WTC11 (cell line): Measurements from ENCODE around the gene NPL. TPM values are rescaled to one million over a fixed set of nuclear protein-coding genes. Genes with fewer than 3 reads are reported as not detected.

Source experiments
- ATAC-seq: fragments of 200-7000 bp; cut with Tn5 transposase; 2 replicates; pipeline ENCODE4 v1.10.0; 2021; ENCODE audit warnings: mild to moderate bottlenecking, moderate library complexity
- CTCF ChIA-PET: fragments of 300-600 bp; sonication (Branson Sonifier 250); formaldehyde crosslinking; loops from one replicate; lab custom pipeline; 2021; ENCODE audit warnings: antibody characterized with exemption; lab: Charles Lee
- POLR2A ChIA-PET: fragments of 350-600 bp; sonication (Branson Sonifier 250); formaldehyde crosslinking; loops from one replicate; lab custom pipeline; 2021; ENCODE audit warnings: antibody characterized with exemption; lab: Charles Lee
- DNase-seq: peaks from one replicate; pipeline ENCODE4 v3.0.0; 2021; ENCODE audit warnings: low spot score
- H3K27ac Mint-ChIP-seq: 2 replicates; pipeline ENCODE4 v1.8.0; 2021; ENCODE audit warnings: mixed read lengths
- H3K27me3 Mint-ChIP-seq: 2 replicates; pipeline ENCODE4 v1.8.0; 2021; ENCODE audit warnings: low read depth, mild to moderate bottlenecking, moderate library complexity, mixed read lengths
- H3K36me3 Mint-ChIP-seq: 2 replicates; pipeline ENCODE4 v1.8.0; 2021; ENCODE audit warnings: mixed read lengths
- H3K4me1 Mint-ChIP-seq: 2 replicates; pipeline ENCODE4 v1.8.0; 2022; ENCODE audit warnings: mixed read lengths
- H3K4me3 Mint-ChIP-seq: 2 replicates; pipeline ENCODE4 v1.8.0; 2021; ENCODE audit warnings: mild to moderate bottlenecking, moderate library complexity, mixed read lengths
- H3K9me3 Mint-ChIP-seq: 2 replicates; pipeline ENCODE4 v1.8.0; 2021; ENCODE audit warnings: mixed read lengths
- AFF4 ChIP-seq: sonication (generic); formaldehyde crosslinking; IDR thresholded peaks from 2 replicates; pipeline ENCODE4 v1.8.1; 2023; ENCODE audit warnings: mild to moderate bottlenecking, missing genetic modification reagents, borderline replicate concordance
- ATF1 ChIP-seq: sonication (generic); formaldehyde crosslinking; IDR thresholded peaks from 2 replicates; pipeline ENCODE4 v1.8.1; 2023; ENCODE audit warnings: mild to moderate bottlenecking, moderate library complexity, missing genetic modification reagents
- E2F5 ChIP-seq: sonication (generic); formaldehyde crosslinking; IDR thresholded peaks from 2 replicates; pipeline ENCODE4 v1.8.1; 2022; ENCODE audit warnings: mild to moderate bottlenecking, moderate library complexity, missing genetic modification reagents
- ESRRA ChIP-seq: sonication (generic); formaldehyde crosslinking; IDR thresholded peaks from 2 replicates; pipeline ENCODE4 v1.8.1; 2022; ENCODE audit warnings: mild to moderate bottlenecking, missing genetic modification reagents, borderline replicate concordance
- FOXP1 ChIP-seq: sonication (generic); formaldehyde crosslinking; IDR thresholded peaks from 2 replicates; pipeline ENCODE4 v1.8.0; 2022; ENCODE audit warnings: missing genetic modification reagents, mild to moderate bottlenecking, moderate library complexity, borderline replicate concordance
- GTF2I ChIP-seq: fragments of 250-450 bp; sonication (Bioruptor Pico); conservative IDR thresholded peaks from 2 replicates; pipeline ENCODE4 v1.4.0; 2021; ENCODE audit warnings: mild to moderate bottlenecking
- HMGA2 ChIP-seq: fragments of 250-450 bp; sonication (Bioruptor Pico); IDR thresholded peaks from 2 replicates; pipeline ENCODE4 v1.4.0; 2021; ENCODE audit warnings: mild to moderate bottlenecking, moderate library complexity
- KAT7 ChIP-seq: sonication (generic); formaldehyde crosslinking; IDR thresholded peaks from 2 replicates; pipeline ENCODE4 v1.8.1; 2023; ENCODE audit warnings: missing genetic modification reagents, mild to moderate bottlenecking, borderline replicate concordance
- NR3C1 ChIP-seq: sonication (generic); formaldehyde crosslinking; conservative IDR thresholded peaks from 2 replicates; pipeline ENCODE4 v1.8.1; 2023; ENCODE audit warnings: low read depth, mild to moderate bottlenecking, missing genetic modification reagents
- SOX15 ChIP-seq: fragments of 250-450 bp; sonication (Bioruptor Pico); IDR thresholded peaks from 2 replicates; pipeline ENCODE4 v1.9.0; 2021; ENCODE audit warnings: mild to moderate bottlenecking
- SP1 ChIP-seq: sonication (generic); formaldehyde crosslinking; conservative IDR thresholded peaks from 2 replicates; pipeline ENCODE4 v1.8.1; 2022; ENCODE audit warnings: missing genetic modification reagents
- TEAD1 ChIP-seq: sonication (generic); formaldehyde crosslinking; IDR thresholded peaks from 2 replicates; pipeline ENCODE4 v1.8.0; 2022; ENCODE audit warnings: mild to moderate bottlenecking, missing genetic modification reagents
- ZNF396 ChIP-seq: fragments of 250-450 bp; sonication (Bioruptor Pico); IDR thresholded peaks from 2 replicates; pipeline ENCODE4 v1.8.0; 2021; ENCODE audit warnings: mild to moderate bottlenecking, moderate library complexity, borderline replicate concordance
- ZNF416 ChIP-seq: fragments of 250-450 bp; sonication (Bioruptor Pico); IDR thresholded peaks from 2 replicates; pipeline ENCODE4 v1.9.0; 2021; ENCODE audit warnings: mild to moderate bottlenecking, inconsistent platforms
- ZNF512 ChIP-seq: sonication (generic); formaldehyde crosslinking; IDR thresholded peaks from 2 replicates; pipeline ENCODE4 v1.8.1; 2022; ENCODE audit warnings: missing genetic modification reagents, borderline replicate concordance
- ZNF532 ChIP-seq: fragments of 250-450 bp; sonication (Bioruptor Pico); IDR thresholded peaks from 2 replicates; pipeline ENCODE4 v1.9.0; 2021; ENCODE audit warnings: mild to moderate bottlenecking, borderline replicate concordance
- total RNA-seq: library from RNA; stranded (reverse); gene quantifications from 3 replicates; pipeline ENCODE4 v1.2.3, GENCODE V29; 2021
- TF ChIP-seq, protein P1 (sequence below): sonication (generic); formaldehyde crosslinking; IDR thresholded peaks from 2 replicates; pipeline ENCODE4 v1.8.1; 2022; ENCODE audit warnings: low read depth, missing genetic modification reagents, borderline replicate concordance
- TF ChIP-seq, protein P2 (sequence below): fragments of 250-450 bp; sonication (Bioruptor Pico); IDR thresholded peaks from 2 replicates; pipeline ENCODE4 v1.9.0; 2021; ENCODE audit warnings: mild to moderate bottlenecking
- TF ChIP-seq, protein P3 (sequence below): sonication (generic); formaldehyde crosslinking; IDR thresholded peaks from 2 replicates; pipeline ENCODE4 v1.8.0; 2022; ENCODE audit warnings: mild to moderate bottlenecking, missing genetic modification reagents
- TF ChIP-seq, protein P4 (sequence below): fragments of 250-450 bp; sonication (Bioruptor Pico); IDR thresholded peaks from 2 replicates; pipeline ENCODE4 v1.9.0; 2021; ENCODE audit warnings: mild to moderate bottlenecking

The NPL gene
- total RNA-seq, 1 experiment from 2014 or later: 3.6 TPM

- Mint-ChIP-seq H3K27me3 (no peaks in the 10 kb centered on the region), H3K4me1 (peaks cover 37% of the 10 kb centered on the region), H3K27ac (peak overlapping the region; percentile 70; the same call in 1 of the 2 replicates), H3K9me3 (no peaks in the 10 kb centered on the region), H3K36me3 (peaks cover 96% of the 10 kb centered on the region), H3K4me3 (no peak overlapping the region)
- ChIA-PET CTCF (no interaction called here), POLR2A (no interaction called here)
- DNase-seq: no peak
- TF ChIP-seq KAT7 (no peak), ZNF532 (CRISPR knock-in tag) (no peak), GTF2I (CRISPR knock-in tag) (no peak), SP1 (no peak), FOXP1 (CRISPR knock-in tag) (no peak), ZNF416 (CRISPR knock-in tag) (no peak), HMGA2 (CRISPR knock-in tag) (no peak), E2F5 (CRISPR knock-in tag) (no peak), NR3C1 (no peak), ATF1 (no peak), ESRRA (CRISPR knock-in tag) (no peak), TEAD1 (CRISPR knock-in tag) (no peak), ZNF396 (CRISPR knock-in tag) (no peak), SOX15 (CRISPR knock-in tag) (no peak), AFF4 (CRISPR knock-in tag) (no peak), ZNF512 (CRISPR knock-in tag) (no peak)
- TF ChIP-seq, protein P1, sequence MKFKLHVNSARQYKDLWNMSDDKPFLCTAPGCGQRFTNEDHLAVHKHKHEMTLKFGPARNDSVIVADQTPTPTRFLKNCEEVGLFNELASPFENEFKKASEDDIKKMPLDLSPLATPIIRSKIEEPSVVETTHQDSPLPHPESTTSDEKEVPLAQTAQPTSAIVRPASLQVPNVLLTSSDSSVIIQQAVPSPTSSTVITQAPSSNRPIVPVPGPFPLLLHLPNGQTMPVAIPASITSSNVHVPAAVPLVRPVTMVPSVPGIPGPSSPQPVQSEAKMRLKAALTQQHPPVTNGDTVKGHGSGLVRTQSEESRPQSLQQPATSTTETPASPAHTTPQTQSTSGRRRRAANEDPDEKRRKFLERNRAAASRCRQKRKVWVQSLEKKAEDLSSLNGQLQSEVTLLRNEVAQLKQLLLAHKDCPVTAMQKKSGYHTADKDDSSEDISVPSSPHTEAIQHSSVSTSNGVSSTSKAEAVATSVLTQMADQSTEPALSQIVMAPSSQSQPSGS (CRISPR knock-in tag): no peak
- TF ChIP-seq, protein P2, sequence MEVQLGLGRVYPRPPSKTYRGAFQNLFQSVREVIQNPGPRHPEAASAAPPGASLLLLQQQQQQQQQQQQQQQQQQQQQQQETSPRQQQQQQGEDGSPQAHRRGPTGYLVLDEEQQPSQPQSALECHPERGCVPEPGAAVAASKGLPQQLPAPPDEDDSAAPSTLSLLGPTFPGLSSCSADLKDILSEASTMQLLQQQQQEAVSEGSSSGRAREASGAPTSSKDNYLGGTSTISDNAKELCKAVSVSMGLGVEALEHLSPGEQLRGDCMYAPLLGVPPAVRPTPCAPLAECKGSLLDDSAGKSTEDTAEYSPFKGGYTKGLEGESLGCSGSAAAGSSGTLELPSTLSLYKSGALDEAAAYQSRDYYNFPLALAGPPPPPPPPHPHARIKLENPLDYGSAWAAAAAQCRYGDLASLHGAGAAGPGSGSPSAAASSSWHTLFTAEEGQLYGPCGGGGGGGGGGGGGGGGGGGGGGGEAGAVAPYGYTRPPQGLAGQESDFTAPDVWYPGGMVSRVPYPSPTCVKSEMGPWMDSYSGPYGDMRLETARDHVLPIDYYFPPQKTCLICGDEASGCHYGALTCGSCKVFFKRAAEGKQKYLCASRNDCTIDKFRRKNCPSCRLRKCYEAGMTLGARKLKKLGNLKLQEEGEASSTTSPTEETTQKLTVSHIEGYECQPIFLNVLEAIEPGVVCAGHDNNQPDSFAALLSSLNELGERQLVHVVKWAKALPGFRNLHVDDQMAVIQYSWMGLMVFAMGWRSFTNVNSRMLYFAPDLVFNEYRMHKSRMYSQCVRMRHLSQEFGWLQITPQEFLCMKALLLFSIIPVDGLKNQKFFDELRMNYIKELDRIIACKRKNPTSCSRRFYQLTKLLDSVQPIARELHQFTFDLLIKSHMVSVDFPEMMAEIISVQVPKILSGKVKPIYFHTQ (CRISPR knock-in tag): no peak
- TF ChIP-seq, protein P3, sequence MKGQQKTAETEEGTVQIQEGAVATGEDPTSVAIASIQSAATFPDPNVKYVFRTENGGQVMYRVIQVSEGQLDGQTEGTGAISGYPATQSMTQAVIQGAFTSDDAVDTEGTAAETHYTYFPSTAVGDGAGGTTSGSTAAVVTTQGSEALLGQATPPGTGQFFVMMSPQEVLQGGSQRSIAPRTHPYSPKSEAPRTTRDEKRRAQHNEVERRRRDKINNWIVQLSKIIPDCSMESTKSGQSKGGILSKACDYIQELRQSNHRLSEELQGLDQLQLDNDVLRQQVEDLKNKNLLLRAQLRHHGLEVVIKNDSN (CRISPR knock-in tag): no peak
- TF ChIP-seq, protein P4, sequence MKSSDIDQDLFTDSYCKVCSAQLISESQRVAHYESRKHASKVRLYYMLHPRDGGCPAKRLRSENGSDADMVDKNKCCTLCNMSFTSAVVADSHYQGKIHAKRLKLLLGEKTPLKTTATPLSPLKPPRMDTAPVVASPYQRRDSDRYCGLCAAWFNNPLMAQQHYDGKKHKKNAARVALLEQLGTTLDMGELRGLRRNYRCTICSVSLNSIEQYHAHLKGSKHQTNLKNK (CRISPR knock-in tag): no peak
- ATAC-seq: no peak
Observed at GRCh38 chr1:182848736-182849135, 59.2 kb downstream of the NPL start.
